Endometrium (tissue), 2 donors: ENCODE data around the gene FMN1.

Experiments used
- FAIRE-seq: peaks from 2 replicates; lab custom pipeline; 2012; peaks lifted over from hg19 to GRCh38; lab: Jason Lieb, UNC
- donor health status: control.
- donor health status: control.

Gene FMN1

DNA sequence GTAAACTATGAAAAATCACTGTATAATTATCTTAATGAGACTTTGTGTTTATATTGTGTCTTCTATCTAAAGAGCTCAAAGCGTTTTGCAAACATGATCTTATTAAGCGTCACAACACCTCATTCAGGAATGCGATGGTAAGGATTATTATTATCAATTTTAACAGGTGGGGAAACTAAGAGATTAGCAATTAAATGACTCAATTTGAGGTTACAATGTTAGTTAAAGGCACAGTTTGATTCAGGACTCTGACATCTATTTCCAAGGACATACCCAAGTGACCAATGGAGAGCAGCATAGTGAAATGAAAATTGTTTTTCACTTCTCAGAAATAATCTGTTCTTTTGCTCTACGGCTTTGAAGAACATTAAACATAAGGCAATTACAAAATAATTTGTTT is 74.6 kb downstream of the FMN1 start:
- no peak for FAIRE-seq

- no peak for FAIRE-seq
These were observed 75.2 kb downstream of the FMN1 start for GRCh38 chr15:33119273-33119672.

- no peak for FAIRE-seq
These were observed 78.3 kb downstream of the FMN1 start for GRCh38 chr15:33116198-33116597.

- FAIRE-seq: no peak
These were observed 79.2 kb downstream of the FMN1 start for GRCh38 chr15:33115191-33115861.

DNA sequence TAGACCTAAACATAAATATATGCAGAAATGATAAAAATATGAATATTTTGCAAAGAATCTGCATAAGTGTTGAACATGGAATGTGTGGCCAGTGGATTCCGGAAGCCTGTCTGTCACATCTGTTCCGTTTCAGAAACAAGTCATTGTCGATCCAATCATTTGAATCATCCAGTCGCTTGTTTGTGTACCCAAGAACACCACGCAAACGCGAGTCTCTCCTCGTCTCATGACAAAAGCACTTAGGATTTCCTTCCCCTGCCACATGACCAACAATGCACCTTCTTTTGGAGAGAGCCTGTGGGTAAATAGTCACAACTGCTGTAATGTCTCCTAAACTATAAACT is 80.2 kb downstream of the FMN1 start:
- no peak for FAIRE-seq

GRCh38 chr15:33113666-33114373 is 80.7 kb downstream of the FMN1 start:
- FAIRE-seq: no peak

DNA sequence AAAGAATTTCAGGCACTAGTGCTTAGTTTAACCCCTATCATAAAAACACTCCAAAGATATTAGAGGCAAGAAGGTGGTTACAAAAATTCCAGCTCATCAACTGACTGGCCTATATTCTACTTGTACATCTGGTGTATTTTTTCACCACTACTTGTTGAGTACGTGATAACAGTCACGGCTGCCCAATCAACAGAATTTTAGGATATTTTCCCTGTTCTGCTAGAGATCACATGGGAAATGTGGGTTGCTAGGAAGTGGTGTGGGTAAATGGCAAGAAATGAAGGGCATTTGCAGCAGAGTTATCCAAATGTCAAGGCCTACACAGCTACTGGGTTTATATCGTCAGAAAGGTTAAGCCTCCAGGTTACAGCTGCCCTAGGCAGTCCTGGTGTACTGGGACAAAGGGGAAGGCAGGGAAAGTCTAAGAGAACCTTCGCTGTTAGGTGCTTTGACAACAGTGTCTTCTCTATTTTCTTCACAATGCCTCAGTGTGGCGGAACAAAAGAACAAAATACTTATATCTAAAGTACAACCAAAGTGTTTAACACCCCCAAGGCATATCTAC is 81.9 kb downstream of the FMN1 start:
- no peak for FAIRE-seq

- FAIRE-seq: no peak
These were observed 83.5 kb downstream of the FMN1 start for GRCh38 chr15:33111041-33111451.

DNA sequence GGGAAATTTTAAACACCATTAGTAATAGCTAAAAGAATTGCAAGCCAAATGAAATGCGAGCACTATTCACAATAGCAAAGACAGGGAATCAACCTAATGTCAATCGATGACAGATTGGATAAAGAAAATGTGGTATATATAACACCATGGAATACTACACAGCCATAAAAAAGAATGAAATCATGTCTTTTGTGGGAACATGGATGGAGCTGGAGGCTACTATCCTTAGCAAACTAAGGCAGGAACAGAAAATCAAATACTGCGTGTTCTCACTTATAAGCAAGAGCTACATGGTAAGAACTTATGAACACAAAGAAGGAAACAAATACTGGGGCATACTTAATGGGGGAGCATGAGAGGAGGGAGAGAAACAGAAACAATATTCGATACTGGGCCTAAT is 85.2 kb downstream of the FMN1 start:
- FAIRE-seq: no peak

GRCh38 chr15:33108518-33108917 is 86.0 kb downstream of the FMN1 start:
- FAIRE-seq: no peak

- no peak for FAIRE-seq
These were observed 86.6 kb downstream of the FMN1 start for GRCh38 chr15:33107950-33108349.

- FAIRE-seq: no peak
These were observed 90.3 kb downstream of the FMN1 start for GRCh38 chr15:33104212-33104611.

DNA sequence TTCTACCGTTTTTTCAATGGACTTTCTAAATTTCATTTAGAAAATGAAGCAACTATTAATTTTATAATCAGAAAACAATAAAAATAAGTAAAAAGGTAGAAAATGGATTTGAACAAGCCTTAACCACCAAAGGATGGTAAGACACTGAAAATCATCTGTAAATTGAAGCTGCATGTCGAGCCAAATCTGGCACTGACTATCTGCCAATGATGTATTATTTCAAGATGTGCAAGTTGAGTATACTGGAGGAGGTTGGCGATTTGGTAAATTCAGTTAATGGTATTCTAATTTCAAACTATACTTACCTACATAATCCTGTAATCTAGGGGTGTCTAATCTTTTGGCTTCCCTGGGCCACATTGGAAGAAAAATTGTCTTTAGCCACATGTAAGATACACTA is 93.5 kb downstream of the FMN1 start:
- no peak for FAIRE-seq

DNA sequence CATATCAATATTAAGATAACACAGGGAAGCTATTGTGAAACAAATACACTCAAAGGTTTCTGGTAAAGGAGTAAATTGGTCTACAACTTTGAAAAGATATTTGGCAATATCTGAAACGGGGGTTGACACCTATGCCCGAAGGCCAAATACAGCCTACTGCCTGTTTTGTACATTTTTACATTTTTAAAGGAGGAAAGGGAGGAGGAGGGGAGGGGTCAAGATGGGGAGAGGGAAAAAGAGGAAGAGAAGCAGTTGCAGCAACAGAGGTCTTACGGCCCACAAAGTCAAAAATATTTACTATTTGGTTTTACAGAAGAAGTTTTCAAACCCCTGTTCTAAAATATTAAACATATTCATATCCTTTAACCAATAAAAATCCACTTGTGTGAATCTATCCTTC is 94.2 kb downstream of the FMN1 start:
- FAIRE-seq: no peak

- FAIRE-seq: no peak
These were observed 94.8 kb downstream of the FMN1 start for GRCh38 chr15:33099739-33100138.

DNA sequence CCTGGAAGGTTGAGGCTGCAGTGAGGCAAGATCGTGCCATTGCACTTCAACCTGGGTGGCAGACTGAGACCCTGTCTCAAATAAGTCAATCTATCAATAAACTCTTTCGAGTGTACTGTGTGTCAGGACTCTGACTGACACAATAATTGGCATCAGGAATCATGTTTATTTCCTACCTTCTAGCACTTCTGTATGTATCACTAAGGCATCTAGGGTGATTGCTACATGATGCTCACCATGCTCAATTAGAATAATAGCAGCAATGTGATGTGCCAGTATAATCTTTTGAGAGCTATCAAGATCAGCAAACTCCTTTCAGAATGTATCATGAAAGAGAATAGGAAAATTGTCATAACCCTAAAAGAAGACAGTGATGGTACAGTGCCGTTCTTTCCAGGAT is 95.3 kb downstream of the FMN1 start:
- no peak for FAIRE-seq

DNA sequence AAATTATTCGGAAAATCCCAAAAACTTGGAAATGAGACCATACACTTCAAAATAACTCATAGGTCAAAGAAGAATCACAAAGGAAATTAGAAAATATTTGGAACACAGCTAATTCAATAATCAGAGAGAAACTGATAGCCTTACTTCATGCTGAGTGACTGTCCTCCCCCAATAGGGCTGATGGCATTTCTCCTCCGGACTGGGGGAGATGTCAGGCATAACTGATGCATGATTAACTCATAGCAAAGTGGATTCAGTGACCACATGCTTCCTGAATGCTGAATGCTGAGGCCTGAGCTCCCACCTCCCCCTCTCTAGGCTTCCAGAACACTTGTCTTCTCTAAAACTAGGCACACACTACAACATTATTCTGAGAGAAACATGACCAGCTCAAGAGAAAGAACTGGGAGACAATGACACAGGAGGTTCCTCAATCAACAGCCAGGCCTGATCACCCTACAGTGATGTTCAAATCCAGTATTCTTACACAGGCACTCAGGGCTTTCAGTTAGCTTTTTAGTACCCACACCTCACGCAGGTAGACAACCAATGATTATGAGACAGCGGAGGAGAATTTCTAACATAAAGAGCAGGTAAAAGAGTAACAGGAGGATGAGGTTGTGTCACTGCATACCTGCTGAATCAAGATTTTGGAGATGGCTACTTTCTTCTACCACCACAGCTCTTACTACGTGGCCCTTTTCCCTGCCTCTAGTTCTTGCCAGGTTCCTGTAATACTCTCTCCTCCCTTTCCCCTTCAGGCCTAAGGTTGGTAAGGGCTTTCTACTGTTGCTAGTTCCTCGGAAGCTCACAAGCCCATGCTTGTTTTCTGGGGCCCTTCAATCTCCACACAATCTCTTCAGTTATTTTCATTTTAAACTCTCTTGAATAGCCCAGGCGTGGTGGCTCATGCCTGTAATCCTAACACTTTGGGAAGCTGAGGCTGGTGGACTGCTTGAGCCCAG is 96.1 kb downstream of the FMN1 start:
- FAIRE-seq: no peak

- FAIRE-seq: no peak
These were observed 98.4 kb downstream of the FMN1 start for GRCh38 chr15:33096134-33096533.

- no peak for FAIRE-seq
These were observed 98.9 kb downstream of the FMN1 start for GRCh38 chr15:33095641-33096040.

DNA sequence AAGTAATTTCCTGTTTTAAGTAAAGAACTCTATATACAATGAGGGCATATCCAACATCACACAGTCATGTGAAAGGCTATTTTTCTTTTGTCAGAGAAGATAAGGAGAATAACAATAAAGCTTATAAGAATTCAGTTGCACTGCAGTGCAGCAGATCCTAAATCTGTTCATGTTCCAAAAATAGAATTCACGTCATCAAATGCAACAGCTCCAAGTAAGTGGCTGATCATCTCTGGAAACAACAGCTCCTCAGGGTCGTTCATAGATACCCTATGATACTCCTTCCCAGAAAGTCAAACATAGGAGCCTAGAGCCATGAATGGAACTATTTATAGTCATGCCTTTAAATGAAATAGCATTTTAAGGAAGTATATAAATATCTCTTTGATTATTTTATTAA is 100.2 kb downstream of the FMN1 start:
- no peak for FAIRE-seq

DNA sequence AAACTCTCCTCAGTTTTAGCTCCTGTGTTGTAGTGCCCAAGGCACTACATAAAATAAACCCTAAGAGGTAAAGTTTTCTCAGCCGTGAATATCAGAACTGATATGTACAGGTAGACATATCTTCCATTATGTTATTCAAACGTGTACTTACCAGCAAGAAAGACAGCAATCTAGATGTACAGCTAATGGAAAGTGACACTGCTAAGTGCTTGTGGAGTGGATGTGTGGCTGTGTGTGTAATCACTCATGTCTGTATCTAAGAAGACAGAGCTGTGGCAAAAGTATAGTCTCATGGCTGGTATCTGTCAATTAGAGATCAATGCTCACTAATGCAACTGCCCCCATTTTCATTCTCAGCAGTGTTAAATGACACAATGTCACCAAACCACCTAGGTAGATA is 101.3 kb downstream of the FMN1 start:
- no peak for FAIRE-seq

GRCh38 chr15:33091983-33092693 is 102.4 kb downstream of the FMN1 start:
- FAIRE-seq: no peak
